Measurements from ENCODE around the gene UBE4B. TPM values are rescaled to one million over a fixed set of nuclear protein-coding genes. Genes with fewer than 3 reads are reported as not detected.
A peak's percentile ranks its signal among the peaks of the same experiment; 100 is the strongest.

UBE4B gene
- total and polyA plus RNA-seq, 10 donors: 8.8 to 53.8 (median 40.5) TPM

DNA sequence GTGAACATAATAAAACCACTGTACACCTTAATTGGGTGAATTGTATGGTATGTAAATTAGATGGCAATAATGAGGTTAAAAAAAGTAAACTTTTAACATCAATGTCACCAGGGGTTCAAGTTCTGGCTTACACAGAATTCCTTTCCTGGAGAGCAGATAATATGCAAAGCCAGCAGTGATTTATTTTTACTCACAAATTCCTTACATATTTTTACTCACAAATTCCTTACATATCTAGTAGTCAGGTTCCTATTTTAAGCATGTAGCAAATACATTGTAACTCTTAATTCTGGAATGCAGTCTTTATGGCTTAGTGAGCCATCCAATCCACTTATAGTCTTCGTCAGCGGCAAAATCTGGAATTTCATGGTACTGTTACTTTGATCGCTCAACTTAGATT lies 1.3 kb upstream of the UBE4B start:
- peaks cover 0 to 6% (median 1%) of the 10 kb centered on the region in 6 donors for H3K36me3 ChIP-seq
- TF ChIP-seq POLR2AphosphoS5 (IDR thresholded peaks at IDR 0.05): no peak
- intact Hi-C loops (cut with DNase I; ENCODE audit: low total_unique reads): loop anchor here (5.0 to 10.0 kb wide), 2 partner anchors 87 to 154 kb away; partner anchors contain the start of genes LZIC and NMNAT1
- WGBS, 5 donors: 91 to 97% (median 92%) methylated on average over 3 of the region's 3 CpGs
- no peak for DNase-seq
- no peak overlapping the region for H3K4me3 ChIP-seq
- H3K27ac ChIP-seq: no peak overlapping the region
- peaks cover 19 to 66% (median 34%) of the 10 kb centered on the region in 6 donors for H3K4me1 ChIP-seq
- no peaks in the 10 kb centered on the region for H3K9me3 ChIP-seq
- H3K27me3 ChIP-seq (replicated peaks in 1 of 7): no peaks in the 10 kb centered on the region

DNA sequence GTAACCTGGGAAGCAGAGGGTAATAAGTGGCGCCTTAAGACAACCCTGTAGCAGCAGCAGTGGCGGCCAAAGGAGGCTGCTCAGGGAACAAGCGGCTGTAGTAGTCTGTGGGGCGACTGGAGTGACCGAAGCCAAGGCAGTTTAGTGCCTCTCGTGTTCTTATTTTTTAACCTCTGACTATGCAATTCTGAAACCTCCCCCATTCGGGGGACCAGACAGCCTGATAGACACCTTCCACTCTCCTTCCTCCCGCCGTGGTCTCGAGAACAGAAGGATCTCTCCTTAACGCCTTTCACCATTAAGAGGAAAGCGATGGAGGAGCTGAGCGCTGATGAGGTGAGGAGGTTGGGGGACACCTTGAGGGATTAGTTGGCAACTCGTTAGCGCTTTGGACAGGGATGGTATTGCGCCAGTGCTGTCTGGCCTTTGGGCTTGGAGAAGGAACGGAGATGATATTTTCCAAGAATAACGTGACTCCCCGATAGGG lies 644 bp downstream of the UBE4B start:
- WGBS, 5 donors: 0 to 1% (median 1%) methylated on average over 19 of the region's 19 CpGs
- intact Hi-C loops (cut with DNase I; ENCODE audit: low total_unique reads): loop anchor here (5.0 to 10.0 kb wide), 2 partner anchors 89 to 156 kb away; partner anchors contain the start of genes LZIC and NMNAT1
- H3K9me3 ChIP-seq: no peaks in the 10 kb centered on the region
- no peaks in the 10 kb centered on the region for H3K27me3 ChIP-seq (replicated peaks in 1 of 7)
- no peak for TF ChIP-seq POLR2A (IDR thresholded peaks at IDR 0.05)
- TF ChIP-seq, protein P1, sequence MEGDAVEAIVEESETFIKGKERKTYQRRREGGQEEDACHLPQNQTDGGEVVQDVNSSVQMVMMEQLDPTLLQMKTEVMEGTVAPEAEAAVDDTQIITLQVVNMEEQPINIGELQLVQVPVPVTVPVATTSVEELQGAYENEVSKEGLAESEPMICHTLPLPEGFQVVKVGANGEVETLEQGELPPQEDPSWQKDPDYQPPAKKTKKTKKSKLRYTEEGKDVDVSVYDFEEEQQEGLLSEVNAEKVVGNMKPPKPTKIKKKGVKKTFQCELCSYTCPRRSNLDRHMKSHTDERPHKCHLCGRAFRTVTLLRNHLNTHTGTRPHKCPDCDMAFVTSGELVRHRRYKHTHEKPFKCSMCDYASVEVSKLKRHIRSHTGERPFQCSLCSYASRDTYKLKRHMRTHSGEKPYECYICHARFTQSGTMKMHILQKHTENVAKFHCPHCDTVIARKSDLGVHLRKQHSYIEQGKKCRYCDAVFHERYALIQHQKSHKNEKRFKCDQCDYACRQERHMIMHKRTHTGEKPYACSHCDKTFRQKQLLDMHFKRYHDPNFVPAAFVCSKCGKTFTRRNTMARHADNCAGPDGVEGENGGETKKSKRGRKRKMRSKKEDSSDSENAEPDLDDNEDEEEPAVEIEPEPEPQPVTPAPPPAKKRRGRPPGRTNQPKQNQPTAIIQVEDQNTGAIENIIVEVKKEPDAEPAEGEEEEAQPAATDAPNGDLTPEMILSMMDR (IDR thresholded peaks at IDR 0.05 in 8 of 11, conservative IDR thresholded peaks at IDR 0.05 in 3 of 11): no peak
- TF ChIP-seq POLR2AphosphoS5 (IDR thresholded peaks at IDR 0.05): no peak
- H3K27ac ChIP-seq: peak overlapping the region; percentile 79 to 98 (median 96)
- peak overlapping the region; percentile 67 to 99 (median 96) for H3K4me3 ChIP-seq
- DNase-seq: no peak
- peaks cover 19 to 70% (median 37%) of the 10 kb centered on the region in 6 donors for H3K4me1 ChIP-seq
- H3K36me3 ChIP-seq: peaks cover 0 to 25% (median 18%) of the 10 kb centered on the region in 6 donors

DNA sequence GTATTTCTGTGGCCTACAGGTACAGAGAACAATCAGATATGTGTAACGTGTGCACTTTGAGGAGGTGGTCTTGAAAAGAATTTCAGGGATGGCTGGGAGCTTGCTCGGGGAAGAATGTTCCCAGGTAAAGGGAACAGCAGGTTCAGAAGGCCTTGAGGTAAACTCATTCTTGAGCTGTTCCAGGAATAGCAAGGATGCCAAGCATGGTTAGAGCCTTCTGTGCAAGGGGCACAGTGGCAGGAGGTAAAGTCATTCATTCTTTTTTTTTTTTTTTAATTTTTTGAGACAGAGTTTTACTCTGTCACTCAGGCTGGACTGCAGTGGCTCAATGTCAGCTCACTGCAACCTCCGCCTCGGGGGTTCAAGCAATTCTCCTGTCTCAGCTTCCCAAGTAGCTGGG lies 10.0 kb downstream of the UBE4B start:
- H3K4me3 ChIP-seq: no peak overlapping the region
- H3K27me3 ChIP-seq (replicated peaks in 1 of 7): no peaks in the 10 kb centered on the region
- 90 to 99% (median 94%) methylated on average over 4 of the region's 4 CpGs for WGBS, 5 donors
- TF ChIP-seq POLR2AphosphoS5 (IDR thresholded peaks at IDR 0.05): no peak
- TF ChIP-seq, protein P1 (IDR thresholded peaks at IDR 0.05 in 8 of 11, conservative IDR thresholded peaks at IDR 0.05 in 3 of 11): no peak
- no peak for TF ChIP-seq POLR2A (IDR thresholded peaks at IDR 0.05)
- no peak for DNase-seq
- H3K27ac ChIP-seq: no peak overlapping the region
- H3K9me3 ChIP-seq: no peaks in the 10 kb centered on the region
- peaks cover 0 to 67% (median 23%) of the 10 kb centered on the region in 6 donors for H3K4me1 ChIP-seq
- H3K36me3 ChIP-seq: peaks cover 0 to 90% (median 17%) of the 10 kb centered on the region in 6 donors
- intact Hi-C loops (cut with DNase I; ENCODE audit: low total_unique reads): no loop called here

DNA sequence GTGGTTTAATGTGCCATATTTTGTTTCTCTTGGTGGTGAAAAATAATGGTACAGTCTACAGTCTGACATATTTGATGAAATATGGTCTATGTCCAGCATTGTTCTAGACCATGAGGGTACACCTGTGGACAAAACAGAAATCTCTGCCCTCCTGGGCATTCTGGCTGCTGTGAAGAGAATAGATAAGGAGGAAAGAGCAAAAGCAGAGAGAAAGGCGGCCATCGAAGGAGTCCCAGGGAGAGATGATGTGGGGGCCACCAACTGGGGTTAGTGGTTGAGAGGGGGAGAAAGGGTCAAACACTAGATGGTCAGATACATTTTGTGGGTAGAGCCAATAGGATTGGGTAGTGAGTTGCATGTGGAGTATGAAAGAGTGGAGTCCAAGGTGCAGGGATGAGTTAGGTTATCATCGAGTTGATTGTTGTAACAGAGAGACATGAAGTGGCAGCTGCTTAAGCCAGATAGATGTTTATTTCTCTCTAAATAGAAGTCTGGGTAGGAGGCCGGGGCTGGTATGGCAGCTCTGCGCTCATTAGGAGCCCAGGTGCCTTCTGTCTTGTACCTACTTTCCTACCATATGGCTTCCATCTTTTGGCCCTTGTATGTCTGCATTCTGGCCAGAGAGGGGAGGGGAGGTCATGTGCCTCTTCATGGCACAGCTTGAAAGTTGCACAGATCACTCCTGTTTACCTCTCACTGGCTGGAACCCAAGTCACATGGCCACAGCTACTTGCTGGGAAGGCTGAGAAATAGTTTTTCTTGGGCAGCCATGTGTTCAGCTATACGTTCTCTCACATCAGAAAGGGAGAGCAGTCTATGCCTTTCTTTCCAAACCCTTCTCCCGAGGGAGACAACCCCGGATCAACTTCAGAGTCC lies 13.0 kb downstream of the UBE4B start:
- TF ChIP-seq POLR2AphosphoS5 (IDR thresholded peaks at IDR 0.05): no peak
- no peak for TF ChIP-seq POLR2A (IDR thresholded peaks at IDR 0.05)
- TF ChIP-seq, protein P1 (IDR thresholded peaks at IDR 0.05 in 8 of 11, conservative IDR thresholded peaks at IDR 0.05 in 3 of 11): no peak
- 88 to 92% (median 91%) methylated on average over 8 of the region's 8 CpGs for WGBS, 5 donors
- Histone ChIP-seq H3K4me1 (peaks cover 0 to 41% (median 22%) of the 10 kb centered on the region in 6 donors), H3K9me3 (no peaks in the 10 kb centered on the region), H3K27ac (no peak overlapping the region), H3K27me3 (replicated peaks in 1 of 7) (no peaks in the 10 kb centered on the region), H3K36me3 (peaks cover 0 to 89% (median 14%) of the 10 kb centered on the region in 6 donors), H3K4me3 (no peak overlapping the region)
- intact Hi-C loops (cut with DNase I; ENCODE audit: low total_unique reads): no loop called here
- no peak for DNase-seq

All from spleen (tissue), 11 donors.